GM12874 (cell line): Measurements from ENCODE around the gene SUMO4.

Experiments
- CTCF ChIP-seq: IDR thresholded peaks from 2 replicates; pipeline ENCODE4 v1.5.1; 2011; ENCODE audit warnings: low read depth, mild to moderate bottlenecking, control low read depth, low read length, moderate library complexity; ENCODE audit not compliant: insufficient read depth

The SUMO4 gene

DNA sequence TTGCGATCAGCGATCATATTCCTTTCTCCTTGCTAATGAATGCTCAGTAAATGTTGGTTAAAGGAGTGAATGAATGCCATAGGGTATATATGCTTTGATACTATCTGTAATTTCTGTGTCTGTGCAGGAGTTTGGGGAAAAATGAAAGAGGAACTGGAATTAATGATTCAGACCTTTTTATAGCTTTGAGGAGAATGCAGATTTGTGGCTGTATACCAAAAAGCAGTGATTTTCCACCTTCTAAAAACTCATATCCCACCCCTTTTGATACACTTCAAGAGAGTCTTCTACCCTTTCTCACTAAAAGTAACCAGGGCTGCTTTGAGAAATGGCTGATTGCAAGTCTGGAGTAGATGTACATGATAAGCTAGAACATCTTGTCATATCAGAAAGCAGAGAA lies 26.6 kb upstream of the SUMO4 start:
- no peak for TF ChIP-seq CTCF

GRCh38 chr6:149379977-149380376 lies 20.1 kb upstream of the SUMO4 start:
- TF ChIP-seq CTCF = no peak

DNA sequence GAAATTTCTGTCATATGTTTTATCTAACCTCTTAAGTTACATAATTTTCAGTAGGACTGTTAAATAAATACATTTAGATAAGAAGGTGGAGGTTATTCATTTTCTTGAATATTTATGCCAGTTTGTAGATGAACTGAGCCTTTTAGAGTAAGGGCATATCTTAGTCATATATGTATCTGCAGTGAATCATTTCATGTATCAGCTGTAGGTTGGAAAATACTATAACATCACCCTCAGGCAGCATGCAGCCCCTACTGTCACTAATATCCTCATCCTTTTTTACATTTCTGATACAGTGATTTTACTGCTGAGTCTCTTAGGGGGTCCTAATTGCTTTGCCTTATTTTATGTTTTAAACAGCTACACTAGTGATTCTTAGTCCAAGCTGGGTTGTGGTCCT lies 19.5 kb upstream of the SUMO4 start:
- no peak for TF ChIP-seq CTCF

- TF ChIP-seq CTCF = no peak
These were observed 16.7 kb upstream of the SUMO4 start for GRCh38 chr6:149383371-149383770.

- no peak for TF ChIP-seq CTCF
These were observed 15.6 kb upstream of the SUMO4 start for GRCh38 chr6:149384464-149384863.

GRCh38 chr6:149385998-149386646 lies 13.9 kb upstream of the SUMO4 start:
- TF ChIP-seq CTCF = no peak

DNA sequence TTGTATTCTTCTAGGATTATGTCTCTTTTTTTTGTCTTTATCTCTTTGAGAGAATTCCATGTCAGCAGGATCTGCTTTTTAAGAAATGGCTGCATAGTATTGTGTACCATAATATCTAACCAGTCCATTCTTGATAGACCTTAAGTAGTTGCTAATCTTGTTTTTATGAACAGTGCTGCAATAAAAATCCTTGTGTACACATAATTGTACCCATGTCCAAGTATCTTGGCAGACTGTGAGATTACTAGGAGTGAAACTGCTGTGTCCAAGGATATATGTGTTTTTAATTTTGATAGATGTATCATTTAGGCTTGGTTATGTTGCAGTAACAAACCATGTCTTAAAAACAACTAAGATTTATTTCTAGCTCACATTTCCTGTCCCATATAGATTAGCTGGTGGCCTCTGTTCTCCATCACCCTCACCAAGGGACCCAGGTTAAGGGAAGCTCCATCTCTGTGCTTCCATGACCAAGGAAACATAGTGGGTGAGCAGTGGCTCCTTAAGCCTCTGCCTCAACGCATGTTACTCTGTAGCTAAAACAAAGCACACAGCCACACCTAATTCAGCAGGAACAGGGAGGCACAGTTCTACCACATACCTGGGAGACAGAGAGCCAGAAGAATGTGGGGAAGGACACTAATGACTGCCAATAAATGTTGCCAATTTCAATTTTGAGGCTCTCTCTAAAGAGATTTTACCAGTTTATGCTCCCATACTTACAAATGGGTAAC lies 12.1 kb upstream of the SUMO4 start:
- TF ChIP-seq CTCF = no peak
